Karpas-422 (cell line): ENCODE measurements around the gene ANKH. TPM values are rescaled to one million over a fixed set of nuclear protein-coding genes. Genes with fewer than 3 reads are reported as not detected.

Experiments
- DNase-seq: peaks from one replicate; pipeline ENCODE4 v3.0.0-alpha.2; 2015
- H2AFZ ChIP-seq: fragments of 200-600 bp; sonication (generic); 2 replicates; pipeline ENCODE4 v1.6.1; 2014; ENCODE audit warnings: antibody characterized with exemption, low read length, mixed read lengths
- H3K27ac ChIP-seq: fragments of 200-600 bp; sonication (generic); 2 replicates; pipeline ENCODE4 v1.5.1; 2014; ENCODE audit warnings: mild to moderate bottlenecking, low read length, moderate library complexity
- H3K27me3 ChIP-seq: fragments of 200-600 bp; sonication (generic); 2 replicates; pipeline ENCODE4 v1.6.1; 2014; ENCODE audit warnings: low read length, mixed read lengths
- H3K36me3 ChIP-seq: fragments of 200-600 bp; sonication (generic); 2 replicates; pipeline ENCODE4 v1.6.1; 2014; ENCODE audit warnings: low read length, mixed read lengths; ENCODE audit not compliant: insufficient read depth
- H3K4me1 ChIP-seq: fragments of 200-600 bp; sonication (generic); 2 replicates; pipeline ENCODE4 v1.6.1; 2014; ENCODE audit warnings: mild to moderate bottlenecking, low read length, mixed read lengths
- H3K4me2 ChIP-seq: fragments of 200-600 bp; sonication (generic); 2 replicates; pipeline ENCODE4 v1.6.1; 2014; ENCODE audit warnings: low read length, low read depth, mild to moderate bottlenecking; ENCODE audit not compliant: poor library complexity, severe bottlenecking
- H3K4me3 ChIP-seq: fragments of 200-600 bp; sonication (generic); 2 replicates; pipeline ENCODE4 v1.5.1; 2014; ENCODE audit warnings: mild to moderate bottlenecking, antibody characterized with exemption, low read length, mixed read lengths
- H3K79me2 ChIP-seq: fragments of 200-600 bp; sonication (generic); 2 replicates; pipeline ENCODE4 v1.6.1; 2014; ENCODE audit warnings: mild to moderate bottlenecking, low read length, mixed read lengths
- H3K9ac ChIP-seq: fragments of 200-600 bp; sonication (generic); 2 replicates; pipeline ENCODE4 v1.6.0; 2014; ENCODE audit warnings: low read length
- H3K9me2 ChIP-seq: fragments of 200-600 bp; sonication (generic), shearing (Covaris generic); replicated peaks from 2 replicates; pipeline ENCODE4 v1.6.0; 2014; ENCODE audit warnings: mild to moderate bottlenecking, low read length, moderate library complexity; ENCODE audit not compliant: insufficient read depth
- H3K9me3 ChIP-seq: fragments of 300-700, 200-600 bp; sonication (generic); 2 replicates; pipeline ENCODE4 v1.6.1; 2014; ENCODE audit warnings: low read length, mixed read lengths
- H4K20me1 ChIP-seq: fragments of 200-600 bp; sonication (generic); 2 replicates; pipeline ENCODE4 v1.6.1; 2014; ENCODE audit warnings: mild to moderate bottlenecking, antibody characterized with exemption, low read length, low read depth; ENCODE audit not compliant: insufficient read depth
- total RNA-seq: library from RNA; depleted of rRNA; stranded (reverse); fragments of >200 nt; shearing (Covaris generic); gene quantifications from 2 replicates; pipeline ENCODE4 v1.2.3, GENCODE V29; 2014; ENCODE audit warnings: low replicate concordance

ANKH gene
- total RNA-seq, 1 experiment from 2014 or later, result 0.75 TPM

DNA sequence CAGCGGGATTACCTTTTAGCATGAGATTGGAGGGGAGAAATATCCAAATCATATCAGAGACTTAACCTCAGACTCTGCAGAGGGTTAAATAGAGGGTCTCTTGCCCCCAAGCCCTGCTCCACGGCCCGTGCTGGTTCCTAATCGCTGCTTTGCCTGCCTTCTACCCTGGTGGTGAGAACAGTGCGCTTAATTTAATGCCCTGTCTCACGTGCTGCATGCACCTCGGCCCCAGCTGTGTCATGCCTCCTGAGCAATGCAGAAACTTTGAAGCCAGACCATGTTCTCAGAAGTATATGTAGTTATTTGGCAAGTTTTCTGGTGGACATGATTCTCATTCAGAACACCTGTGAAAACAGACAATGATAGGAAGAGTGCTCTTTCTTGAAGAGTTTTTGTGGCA is 205.6 kb downstream of the ANKH start:
- peaks cover 66% of the 10 kb centered on the region for H3K79me2 ChIP-seq
- H3K4me2 ChIP-seq, result peak overlapping the region; percentile 90
- DNase-seq, result peak; percentile 86
- no peaks in the 10 kb centered on the region for H3K9me3 ChIP-seq
- no peaks in the 10 kb centered on the region for H3K27me3 ChIP-seq
- H3K27ac ChIP-seq, result peak overlapping the region; percentile 67
- peaks cover 35% of the 10 kb centered on the region for H4K20me1 ChIP-seq
- H3K9ac ChIP-seq, result peak overlapping the region; percentile 76
- no peaks in the 10 kb centered on the region for H3K36me3 ChIP-seq
- no peaks in the 10 kb centered on the region for H3K9me2 ChIP-seq
- no peak overlapping the region for H2AFZ ChIP-seq
- peak overlapping the region; percentile 74 for H3K4me3 ChIP-seq
- H3K4me1 ChIP-seq, result peaks cover 71% of the 10 kb centered on the region

DNA sequence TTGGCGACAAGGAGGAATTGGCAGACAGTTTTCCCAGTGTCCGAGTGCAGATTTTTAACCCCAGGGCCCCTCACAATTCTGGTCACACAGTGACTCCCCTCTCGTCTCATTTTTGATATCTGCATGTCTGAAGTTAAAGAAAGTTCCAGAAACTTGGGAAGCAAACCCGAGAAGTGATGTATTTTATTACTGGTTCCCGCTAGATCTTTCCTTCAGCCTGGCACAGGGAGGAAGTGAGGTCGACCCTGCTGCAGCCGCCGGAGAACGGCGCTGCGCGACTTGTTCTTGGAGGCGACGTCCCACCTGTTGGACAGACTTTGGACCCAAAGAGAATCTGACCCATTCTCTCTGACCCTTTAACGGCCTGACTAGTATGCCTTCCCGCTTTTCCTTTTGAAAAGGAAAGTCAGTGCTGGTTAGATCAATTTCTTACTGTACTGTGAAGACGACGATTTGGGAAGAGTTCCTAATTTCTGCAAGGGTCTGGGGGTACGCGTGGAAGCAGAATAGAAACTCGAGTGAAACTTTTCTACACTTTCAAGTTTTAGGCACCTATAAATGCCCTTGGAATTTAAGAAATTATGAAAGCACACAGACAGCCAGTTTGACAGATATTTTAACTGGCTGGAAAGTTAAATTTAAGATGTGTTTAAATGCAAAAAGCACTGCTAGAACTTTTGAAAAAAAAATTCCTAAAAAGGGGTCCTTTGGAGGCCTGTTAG is 206.3 kb downstream of the ANKH start:
- Histone ChIP-seq H3K9ac (peak overlapping the region; percentile 76), H3K36me3 (no peaks in the 10 kb centered on the region), H3K9me3 (no peaks in the 10 kb centered on the region), H3K27ac (peak overlapping the region; percentile 67), H3K9me2 (no peaks in the 10 kb centered on the region), H3K4me1 (peaks cover 67% of the 10 kb centered on the region), H2AFZ (no peak overlapping the region), H3K4me2 (peak overlapping the region; percentile 90), H3K79me2 (peaks cover 59% of the 10 kb centered on the region), H3K27me3 (no peaks in the 10 kb centered on the region), H4K20me1 (peaks cover 32% of the 10 kb centered on the region), H3K4me3 (peak overlapping the region; percentile 74)
- peak; percentile 74 for DNase-seq

DNA sequence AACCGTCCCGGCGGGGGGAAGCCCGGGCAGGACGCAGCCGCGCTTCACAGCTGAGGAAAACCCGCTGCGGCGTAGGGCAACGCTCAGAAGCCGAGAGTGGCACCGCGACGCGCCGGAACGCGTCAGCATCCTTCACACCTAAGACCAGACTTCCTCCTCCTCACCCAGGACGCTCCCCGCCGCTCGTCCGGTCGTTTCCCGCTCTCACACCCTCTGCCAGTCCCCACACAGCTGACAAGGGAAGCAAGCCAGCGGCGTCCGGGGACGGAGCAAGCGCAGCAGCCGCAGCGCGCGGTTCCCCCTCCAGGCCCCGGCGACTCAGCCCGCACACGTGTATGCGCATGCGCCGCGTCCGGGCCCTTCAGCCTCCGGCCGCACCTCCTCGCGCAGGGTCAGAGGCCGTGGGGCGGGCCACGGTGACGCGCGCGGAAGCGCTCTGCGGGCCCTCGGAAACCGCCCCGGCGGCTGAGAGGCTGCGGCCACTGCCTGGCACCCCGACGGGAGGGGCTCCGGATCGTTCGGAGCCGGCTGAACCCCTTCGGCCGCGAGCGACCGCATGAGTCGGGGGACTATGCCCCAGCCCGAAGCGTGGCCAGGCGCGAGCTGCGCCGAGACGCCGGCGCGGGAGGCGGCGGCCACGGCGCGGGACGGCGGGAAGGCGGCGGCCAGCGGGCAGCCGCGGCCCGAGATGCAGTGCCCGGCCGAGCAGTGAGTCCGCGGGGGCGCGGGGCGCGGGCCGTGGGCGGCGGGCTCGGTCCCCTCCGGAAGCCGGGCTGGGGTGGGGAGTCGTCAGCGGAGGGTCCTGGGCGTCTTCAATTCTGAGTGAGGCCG is 207.1 kb downstream of the ANKH start, which contains the start of gene OTULIN:
Gene OTULIN (plus strand): TSS at position 449 of the 831 bp plus-strand sequence. CDS start 108 bp downstream, at position 557.
- H3K4me1 ChIP-seq, result peaks cover 60% of the 10 kb centered on the region
- peak within 1 kb of the TSS; percentile 74 for H3K4me3 ChIP-seq
- H2AFZ ChIP-seq, result peak within 1 kb of the TSS; percentile 54; the same call in 1 of the 2 replicates
- H3K36me3 ChIP-seq, result no peaks in the 10 kb centered on the region
- peak; percentile 95 for DNase-seq
- peaks cover 51% of the 10 kb centered on the region for H3K79me2 ChIP-seq
- H3K4me2 ChIP-seq, result peak within 1 kb of the TSS; percentile 90
- H3K9ac ChIP-seq, result peak within 1 kb of the TSS; percentile 76
- H4K20me1 ChIP-seq, result peaks cover 32% of the 10 kb centered on the region
- no peaks in the 10 kb centered on the region for H3K9me2 ChIP-seq
- peak within 1 kb of the TSS; percentile 67 for H3K27ac ChIP-seq
- no peaks in the 10 kb centered on the region for H3K9me3 ChIP-seq
- H3K27me3 ChIP-seq, result no peaks in the 10 kb centered on the region

DNA sequence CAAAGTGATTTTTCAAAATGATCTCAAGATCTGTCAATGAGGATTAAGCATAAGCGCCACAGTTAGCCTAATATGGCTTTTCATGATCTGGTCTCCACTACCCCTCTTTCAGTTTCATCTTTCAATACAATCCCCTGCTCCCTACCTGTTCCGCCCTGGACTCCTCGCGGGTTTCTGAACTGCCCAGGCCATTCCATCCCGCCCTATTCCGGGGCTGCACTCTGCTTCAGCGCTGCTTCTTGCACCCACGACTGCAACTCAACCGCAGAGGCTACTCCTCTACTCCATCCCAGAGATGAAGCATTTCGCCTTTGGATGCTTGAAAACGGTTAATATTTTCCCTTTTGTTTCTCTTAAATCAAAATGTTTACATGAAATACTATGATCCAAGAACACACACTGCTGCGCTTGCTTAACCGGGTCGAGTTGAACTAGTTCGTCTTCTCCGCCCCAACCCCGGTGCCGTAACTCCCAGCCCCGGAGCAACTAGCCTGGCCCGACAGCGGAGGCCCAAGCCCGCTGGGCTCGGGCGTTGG is 207.8 kb downstream of the ANKH start:
- Histone ChIP-seq H3K9ac (peak overlapping the region; percentile 76), H3K79me2 (peaks cover 45% of the 10 kb centered on the region), H3K4me1 (peaks cover 53% of the 10 kb centered on the region), H3K9me2 (no peaks in the 10 kb centered on the region), H3K27ac (peak overlapping the region; percentile 48), H3K9me3 (no peaks in the 10 kb centered on the region), H3K4me3 (peak overlapping the region; percentile 74), H3K27me3 (no peaks in the 10 kb centered on the region), H2AFZ (peak overlapping the region; percentile 54; the same call in 1 of the 2 replicates), H3K36me3 (no peaks in the 10 kb centered on the region), H3K4me2 (peak overlapping the region; percentile 90), H4K20me1 (peaks cover 32% of the 10 kb centered on the region)
- DNase-seq, result peak; percentile 63

DNA sequence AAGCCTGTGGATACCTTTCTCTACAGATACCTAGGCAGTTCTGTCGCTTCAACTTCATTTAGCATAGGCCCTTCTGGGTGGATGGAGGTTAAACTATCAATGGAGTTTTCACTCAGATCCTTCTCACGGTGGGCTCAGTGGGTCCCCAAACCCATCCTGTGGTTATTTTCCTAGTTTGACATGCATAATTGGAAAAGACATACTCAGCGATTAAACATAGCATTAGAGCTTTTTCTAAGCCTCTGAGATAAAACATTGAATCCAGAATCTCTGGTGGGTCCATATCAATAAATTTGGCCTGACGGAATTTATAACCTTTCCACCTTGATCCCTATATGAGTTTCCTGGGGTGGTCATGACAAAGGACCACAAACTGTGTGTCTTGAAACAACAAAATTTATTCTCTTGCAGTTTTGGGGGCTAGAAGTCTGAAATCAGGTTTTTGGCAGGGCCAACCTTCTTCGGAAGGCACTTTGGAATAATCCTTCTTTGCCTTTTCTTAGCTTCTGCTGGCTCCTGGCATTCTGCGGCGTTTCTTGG is 208.8 kb downstream of the ANKH start:
- no peak overlapping the region for H2AFZ ChIP-seq
- peaks cover 34% of the 10 kb centered on the region for H3K79me2 ChIP-seq
- peaks cover 43% of the 10 kb centered on the region for H3K4me1 ChIP-seq
- no peak overlapping the region for H3K27ac ChIP-seq
- H3K36me3 ChIP-seq, result no peaks in the 10 kb centered on the region
- H3K9ac ChIP-seq, result peak overlapping the region; percentile 76; the same call in 1 of the 2 replicates
- H4K20me1 ChIP-seq, result peaks cover 26% of the 10 kb centered on the region
- H3K4me2 ChIP-seq, result peak overlapping the region; percentile 90
- H3K9me2 ChIP-seq, result no peaks in the 10 kb centered on the region
- no peaks in the 10 kb centered on the region for H3K27me3 ChIP-seq
- H3K9me3 ChIP-seq, result no peaks in the 10 kb centered on the region
- peak; percentile 33 for DNase-seq
- H3K4me3 ChIP-seq, result peak overlapping the region; percentile 74; the same call in 1 of the 2 replicates

DNA sequence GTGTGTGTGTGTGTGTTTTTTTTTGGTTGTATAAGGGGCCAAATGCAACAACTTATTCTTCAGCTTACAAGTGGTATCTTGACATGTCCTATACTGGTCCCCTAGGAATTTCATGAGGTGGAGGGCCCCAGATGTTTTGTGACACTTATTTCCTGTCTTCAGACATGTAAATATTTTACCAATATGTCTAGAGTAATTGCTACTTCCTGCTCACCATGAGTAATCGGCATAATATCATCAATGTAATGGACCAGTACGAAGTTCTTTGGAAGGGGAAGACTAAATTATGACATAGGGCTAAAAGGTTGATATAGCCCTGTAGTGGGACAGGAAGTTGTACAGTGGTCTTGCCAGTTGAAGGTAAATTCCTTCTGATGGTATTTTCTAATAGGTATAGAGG is 210.7 kb downstream of the ANKH start:
- peaks cover 15% of the 10 kb centered on the region for H3K79me2 ChIP-seq
- H3K27ac ChIP-seq, result no peak overlapping the region
- peaks cover 23% of the 10 kb centered on the region for H3K4me1 ChIP-seq
- H3K9ac ChIP-seq, result no peak overlapping the region
- no peaks in the 10 kb centered on the region for H3K27me3 ChIP-seq
- H3K9me2 ChIP-seq, result no peaks in the 10 kb centered on the region
- no peak overlapping the region for H3K4me2 ChIP-seq
- no peaks in the 10 kb centered on the region for H3K9me3 ChIP-seq
- peaks cover 6% of the 10 kb centered on the region; the same call in 1 of the 2 replicates for H4K20me1 ChIP-seq
- H2AFZ ChIP-seq, result no peak overlapping the region
- no peak overlapping the region for H3K4me3 ChIP-seq
- H3K36me3 ChIP-seq, result no peaks in the 10 kb centered on the region
- no peak for DNase-seq

DNA sequence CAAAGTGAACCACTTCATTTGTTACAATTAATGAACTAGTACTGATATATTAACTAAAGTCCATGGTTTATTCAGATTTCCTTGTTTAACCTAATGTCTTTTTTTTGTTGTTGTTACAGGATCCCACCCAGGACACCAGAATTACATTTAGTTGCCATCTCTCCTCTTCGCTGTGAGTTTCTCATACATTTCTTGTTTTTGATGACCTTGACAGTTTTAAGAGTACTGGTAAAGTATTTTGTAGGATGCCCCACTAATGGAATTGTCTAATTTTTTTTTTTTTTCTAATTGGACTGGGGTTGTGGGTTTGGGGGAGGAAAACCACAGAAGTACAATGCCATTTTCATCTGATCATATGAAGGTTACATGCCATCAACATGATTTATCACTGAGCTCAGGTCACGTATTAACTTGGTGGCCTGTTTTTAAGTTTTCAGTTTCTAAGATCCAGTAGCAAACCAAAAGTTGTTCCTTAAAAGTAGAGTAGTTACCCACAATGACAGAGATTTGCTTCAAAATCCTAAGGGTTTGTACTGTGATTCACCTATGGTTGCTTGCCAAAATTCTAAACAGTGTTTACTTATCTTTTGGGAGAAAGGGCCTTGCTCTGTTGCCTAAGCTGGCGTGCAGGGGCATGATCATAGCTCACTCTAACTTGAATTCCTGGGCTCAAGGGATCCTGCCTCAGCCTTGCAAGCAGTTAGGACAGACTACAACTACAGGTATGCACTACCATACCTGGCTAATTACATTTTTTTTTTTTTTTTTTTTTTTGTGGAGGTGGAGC is 211.6 kb downstream of the ANKH start:
- H3K79me2 ChIP-seq, result peaks cover 7% of the 10 kb centered on the region
- H3K27ac ChIP-seq, result no peak overlapping the region
- H3K36me3 ChIP-seq, result no peaks in the 10 kb centered on the region
- H4K20me1 ChIP-seq, result no peaks in the 10 kb centered on the region; the same call in 1 of the 2 replicates
- no peak overlapping the region for H3K4me2 ChIP-seq
- peaks cover 18% of the 10 kb centered on the region for H3K4me1 ChIP-seq
- H3K9me2 ChIP-seq, result no peaks in the 10 kb centered on the region
- H3K27me3 ChIP-seq, result no peaks in the 10 kb centered on the region
- no peak overlapping the region for H3K9ac ChIP-seq
- no peak overlapping the region for H3K4me3 ChIP-seq
- H2AFZ ChIP-seq, result no peak overlapping the region
- no peak for DNase-seq
- H3K9me3 ChIP-seq, result no peaks in the 10 kb centered on the region
